Activated effector memory CD4-positive, alpha-beta T cell treated with Interleukin-2 at 50 U/mL for 16 hours (primary cell): ENCODE measurements around the gene LCE1A.

Experiments used
- DNase-seq: peaks from one replicate; pipeline ENCODE4 v3.0.0-alpha.2; 2020

LCE1A gene

DNA sequence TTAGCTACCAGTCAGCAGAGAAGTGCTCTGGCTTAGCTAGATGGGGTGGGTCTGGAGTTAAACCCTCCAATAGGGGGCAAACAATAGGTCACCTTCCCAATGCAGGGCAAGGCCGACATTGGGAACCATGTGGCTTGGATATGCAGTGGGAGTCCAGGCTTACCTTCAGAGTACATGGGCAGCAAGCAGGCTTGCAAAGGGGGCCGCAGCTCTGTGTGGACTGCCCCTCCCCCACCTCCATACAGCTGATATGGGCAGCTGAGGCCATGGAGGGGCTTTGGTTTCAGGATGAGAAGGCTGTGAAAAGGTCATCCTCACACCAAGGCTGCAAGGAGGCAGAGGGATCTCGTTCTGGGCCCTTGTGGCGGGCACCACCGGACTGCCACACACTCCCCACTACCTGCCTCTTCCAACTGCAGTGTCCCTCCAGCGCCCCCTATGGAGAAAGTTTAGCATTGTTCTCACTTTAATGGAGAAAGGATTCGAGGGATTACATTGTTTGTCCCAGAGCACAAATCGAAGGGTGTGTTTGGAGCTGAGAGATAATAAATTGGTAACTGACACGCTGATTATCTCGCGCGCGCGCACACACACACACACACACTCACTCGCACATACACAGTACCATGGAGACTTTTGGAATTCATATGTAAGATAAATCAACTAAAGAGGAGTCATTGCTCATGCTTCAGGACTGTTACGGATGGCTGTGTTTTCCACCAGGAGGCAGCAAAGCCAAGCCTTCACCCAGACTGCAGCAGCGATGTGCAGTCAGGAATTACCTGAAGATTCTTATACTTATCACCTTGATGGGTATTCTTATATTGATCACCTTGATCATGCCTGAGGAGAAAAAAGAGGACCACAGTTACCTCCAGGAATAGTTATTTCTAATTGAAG is 43.8 kb downstream of the LCE1A start:
- DNase-seq, result no peak

DNA sequence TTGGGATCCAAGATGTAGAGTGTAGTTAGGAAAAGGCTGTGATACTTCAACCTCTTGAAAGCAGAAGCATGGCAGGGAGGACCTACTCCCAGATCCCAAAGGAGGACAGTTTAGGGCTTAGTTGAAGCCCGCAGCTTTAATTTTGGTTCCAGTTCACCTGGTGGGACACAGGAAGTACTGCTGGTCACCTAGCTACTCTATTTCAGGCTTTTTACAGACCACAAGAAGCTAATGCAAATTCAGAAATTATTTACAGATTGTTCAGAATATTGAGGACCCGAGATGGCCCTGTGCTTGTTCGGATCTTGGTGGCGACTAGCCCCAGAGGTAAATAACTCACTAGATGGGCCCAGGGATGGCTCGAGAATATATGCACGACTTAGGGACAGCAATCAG is 44.5 kb downstream of the LCE1A start:
- DNase-seq, result no peak

DNA sequence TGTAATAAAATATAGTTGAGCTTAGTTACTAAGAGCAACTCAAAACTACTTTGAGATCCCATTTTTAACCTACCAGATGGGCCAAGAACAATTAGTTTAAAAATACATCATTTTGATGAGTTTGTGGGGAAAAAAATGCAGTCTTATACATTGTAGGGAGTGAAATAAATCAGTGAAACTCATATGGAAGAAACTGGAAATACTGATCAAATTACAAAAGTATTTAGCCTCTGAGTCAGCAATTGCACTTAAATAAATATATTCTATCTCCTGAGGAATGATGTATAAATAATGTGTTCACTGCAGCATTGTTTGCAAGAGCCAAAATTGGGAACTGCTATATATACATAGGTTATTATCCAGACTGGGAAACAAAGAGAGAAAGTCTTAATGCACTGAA is 46.2 kb downstream of the LCE1A start:
- no peak for DNase-seq

DNA sequence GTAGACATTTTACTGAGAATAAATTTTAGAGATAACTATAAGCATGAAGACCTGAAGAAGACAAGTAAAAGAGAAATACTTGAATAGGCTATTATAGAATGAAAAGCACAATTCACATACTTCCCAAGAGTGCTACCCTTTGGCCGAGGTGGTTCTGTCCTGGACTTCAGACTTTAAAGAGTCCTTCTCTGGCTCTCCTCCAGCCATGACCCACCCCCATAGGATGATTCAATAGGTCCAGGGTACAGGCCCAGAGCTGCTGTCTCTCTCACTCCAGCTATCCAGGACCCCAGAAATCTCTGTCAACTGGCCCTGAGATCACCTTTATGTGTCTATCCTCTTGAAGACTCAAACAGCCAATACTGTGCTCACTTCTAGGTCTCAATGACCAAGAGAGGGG is 49.6 kb downstream of the LCE1A start:
- no peak for DNase-seq
